GM12874 (cell line): ENCODE results near the gene MAST1.

Experiments
- CTCF ChIP-seq: IDR thresholded peaks from 2 replicates; pipeline ENCODE4 v1.5.1; 2011; ENCODE audit warnings: low read depth, mild to moderate bottlenecking, control low read depth, low read length, moderate library complexity; ENCODE audit not compliant: insufficient read depth

MAST1 gene

GRCh38 chr19:12840091-12841079 is 2.1 kb downstream of the MAST1 start:
- no peak for TF ChIP-seq CTCF

- no peak for TF ChIP-seq CTCF
Observed at GRCh38 chr19:12841094-12841493, 2.8 kb downstream of the MAST1 start.

GRCh38 chr19:12842511-12842910 is 4.2 kb downstream of the MAST1 start:
- no peak for TF ChIP-seq CTCF

GRCh38 chr19:12843328-12843727 is 5.0 kb downstream of the MAST1 start:
- no peak for TF ChIP-seq CTCF

- TF ChIP-seq CTCF: no peak
Observed at GRCh38 chr19:12843999-12844732, 5.9 kb downstream of the MAST1 start.

GRCh38 chr19:12847159-12848139 is 9.1 kb downstream of the MAST1 start:
- TF ChIP-seq CTCF: peak; percentile 100
